ENCODE measurements around the gene XAF1.
"Not testable (repeated sequence)": the region's sequence is repeated elsewhere in the genome, so short reads cannot be mapped to it uniquely, and the experiment has no call there.

XAF1 gene

GRCh38 chr17:6812295-6812694, 56.4 kb downstream of the XAF1 start:
- DNase-seq = no peak

GRCh38 chr17:6815775-6816174, 59.9 kb downstream of the XAF1 start:
- no peak for DNase-seq

- DNase-seq = not testable (repeated sequence)
These were observed 60.5 kb downstream of the XAF1 start for GRCh38 chr17:6816368-6816767.

- DNase-seq = no peak
These were observed 63.1 kb downstream of the XAF1 start for GRCh38 chr17:6818938-6819337.

GRCh38 chr17:6823011-6823442, 67.2 kb downstream of the XAF1 start:
- DNase-seq = no peak
